ENCODE measurements around the gene PGM5.
"Not testable (repeated sequence)": the region's sequence is repeated elsewhere in the genome, so short reads cannot be mapped to it uniquely, and the experiment has no call there.

PGM5 gene

GRCh38 chr9:68383894-68384293 is 27.5 kb downstream of the PGM5 start:
- DNase-seq: not testable (repeated sequence)

GRCh38 chr9:68389558-68389957 is 33.1 kb downstream of the PGM5 start:
- not testable (repeated sequence) for DNase-seq

- DNase-seq: not testable (repeated sequence)
Measured at GRCh38 chr9:68390737-68391136, 34.3 kb downstream of the PGM5 start.

- not testable (repeated sequence) for DNase-seq
Measured at GRCh38 chr9:68396411-68397094, 40.1 kb downstream of the PGM5 start.

DNA sequence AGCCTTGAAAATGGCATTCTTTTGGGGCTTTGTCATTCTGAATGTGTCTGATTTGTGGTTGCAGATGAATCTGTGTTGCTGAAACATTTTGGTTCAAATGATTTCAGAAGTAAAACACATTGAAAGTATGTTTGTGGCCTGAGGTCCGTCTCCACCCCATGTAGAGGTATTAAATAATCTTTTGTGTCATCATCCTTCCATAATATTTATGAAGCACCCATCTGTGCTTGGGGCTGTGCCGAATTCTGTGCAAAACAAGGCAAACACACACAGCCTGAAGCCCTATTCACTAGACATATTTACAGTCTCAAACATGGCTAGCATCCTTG is 40.6 kb downstream of the PGM5 start:
- not testable (repeated sequence) for DNase-seq

DNA sequence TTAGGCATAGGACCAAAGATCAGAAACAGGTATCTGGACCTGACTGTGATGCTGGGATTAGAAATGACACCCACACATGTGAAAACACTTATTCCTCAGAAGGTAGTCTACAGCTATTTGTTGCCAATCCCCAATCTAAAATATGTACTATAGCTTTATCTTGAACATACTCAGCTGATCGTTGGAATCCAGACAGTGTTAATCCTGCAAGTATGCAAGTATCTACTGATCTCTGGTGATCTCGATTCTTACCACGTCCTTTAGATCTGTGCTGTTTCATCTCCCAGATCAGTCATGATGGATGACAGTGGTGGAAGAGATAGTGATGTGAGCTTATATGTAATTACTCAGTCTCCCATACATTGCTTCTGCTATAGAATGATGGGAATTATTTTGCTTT is 41.4 kb downstream of the PGM5 start:
- not testable (repeated sequence) for DNase-seq

DNA sequence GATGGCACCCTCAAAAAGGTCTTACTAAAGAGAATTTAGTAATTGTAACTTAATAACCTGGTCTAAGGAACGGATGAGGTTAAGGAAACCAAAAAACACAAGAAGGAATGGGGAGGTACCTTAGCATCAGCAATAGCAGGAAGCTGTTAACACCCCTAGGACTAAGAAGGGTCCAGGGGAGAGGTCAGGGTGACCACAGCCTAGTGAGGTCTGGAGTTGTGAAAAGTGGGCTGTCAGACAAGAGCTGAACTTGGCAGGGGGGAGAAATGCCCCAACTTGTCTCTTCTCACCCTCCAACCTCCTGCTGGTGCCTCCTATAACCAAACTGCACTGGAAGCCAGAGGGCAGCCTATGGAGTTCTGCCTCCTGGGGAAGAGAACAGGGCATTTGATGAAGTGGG is 41.9 kb downstream of the PGM5 start:
- DNase-seq: not testable (repeated sequence)

DNA sequence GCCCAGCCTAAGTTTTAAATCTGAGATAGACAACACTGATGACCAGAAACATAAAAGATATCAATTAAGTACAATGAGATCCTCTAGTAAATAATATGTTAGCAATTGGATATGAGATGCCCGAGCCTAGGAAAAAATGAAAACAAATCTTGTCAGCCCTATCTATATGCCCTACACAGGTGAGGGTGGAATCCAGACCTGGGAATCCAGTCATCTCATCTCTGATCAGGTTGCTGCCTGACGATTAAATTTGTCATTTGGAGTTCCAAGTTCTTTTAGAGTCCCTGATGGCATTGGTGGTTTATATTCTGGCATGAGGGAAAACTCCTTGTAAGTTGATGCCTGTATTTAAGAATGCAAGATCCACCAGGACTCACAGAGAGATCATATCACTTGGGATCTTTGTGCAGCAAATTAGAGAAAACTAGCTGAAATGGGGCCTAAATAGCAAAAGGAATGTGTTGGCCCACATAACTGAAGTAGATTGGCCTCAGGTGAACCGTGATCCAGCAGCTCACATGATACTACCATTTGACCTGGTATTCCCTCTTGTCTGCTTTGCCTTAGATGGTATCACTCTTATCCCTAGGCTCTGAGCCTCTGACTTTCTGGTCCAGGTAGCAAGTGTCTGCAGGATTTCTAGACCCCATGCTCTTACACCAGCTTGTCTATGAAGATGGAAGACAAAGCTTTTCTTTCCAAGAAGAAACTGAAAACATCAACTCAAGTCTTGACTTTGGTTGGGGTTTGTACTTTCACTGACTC is 48.2 kb downstream of the PGM5 start:
- not testable (repeated sequence) for DNase-seq

- not testable (repeated sequence) for DNase-seq
Measured at GRCh38 chr9:68411865-68412264, 55.5 kb downstream of the PGM5 start.

- DNase-seq: not testable (repeated sequence)
Measured at GRCh38 chr9:68412754-68413153, 56.3 kb downstream of the PGM5 start.

DNA sequence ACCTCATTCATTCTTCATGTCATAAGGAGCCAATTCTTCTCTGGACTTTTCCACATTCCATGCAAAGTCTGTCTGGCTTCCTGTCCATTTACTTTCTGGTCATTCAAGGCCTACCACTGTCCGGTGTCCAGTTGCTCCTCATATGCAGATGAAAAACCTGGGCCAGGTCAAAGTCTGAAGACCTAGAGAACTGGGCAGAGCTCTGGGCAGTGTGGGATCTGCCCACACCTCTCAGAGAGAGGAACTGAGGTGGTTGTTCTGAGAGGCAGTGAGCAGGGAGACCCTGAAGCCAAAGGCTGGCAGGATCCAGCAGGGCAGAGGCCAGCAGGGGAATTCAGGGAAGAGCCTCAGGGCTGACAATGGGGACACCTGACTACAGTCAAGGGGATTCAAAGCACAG is 58.7 kb downstream of the PGM5 start:
- DNase-seq: not testable (repeated sequence)

DNA sequence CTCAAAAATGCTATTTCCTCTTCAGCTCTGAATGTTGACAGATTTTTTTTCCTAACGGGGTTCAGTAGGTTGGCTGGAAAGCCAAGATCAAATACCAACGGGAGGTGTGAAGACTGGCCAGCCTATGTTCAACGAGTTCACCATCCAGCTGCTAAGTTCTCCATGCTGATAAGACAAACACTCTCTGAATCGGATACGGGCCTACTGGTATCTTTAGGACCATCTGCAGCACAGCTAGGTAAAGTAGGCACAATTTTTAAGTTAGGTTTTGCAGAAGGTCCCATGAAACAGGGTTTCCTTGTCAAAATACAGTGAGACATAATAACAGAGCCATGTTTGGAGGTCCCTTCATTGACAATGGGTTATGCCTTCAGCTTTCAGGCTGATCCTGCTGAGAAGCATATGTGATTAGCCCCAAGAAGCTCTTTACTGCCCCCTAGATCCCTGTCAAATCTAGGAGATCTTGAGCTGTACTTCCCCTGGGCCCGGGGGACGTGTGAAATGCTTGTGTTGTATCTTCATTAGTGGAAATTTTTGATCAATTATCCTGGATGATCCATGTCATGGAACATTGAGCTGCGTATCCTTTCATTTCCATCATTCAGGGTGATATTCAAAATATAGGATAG is 60.6 kb downstream of the PGM5 start:
- no peak for DNase-seq

- no peak for DNase-seq
Measured at GRCh38 chr9:68417762-68418161, 61.4 kb downstream of the PGM5 start.

GRCh38 chr9:68418259-68418845 is 61.9 kb downstream of the PGM5 start:
- no peak for DNase-seq

GRCh38 chr9:68419901-68420300 is 63.5 kb downstream of the PGM5 start:
- no peak for DNase-seq

GRCh38 chr9:68426755-68427154 is 70.3 kb downstream of the PGM5 start:
- DNase-seq: no peak

GRCh38 chr9:68427216-68427977 is 71.0 kb downstream of the PGM5 start:
- no peak for DNase-seq

- no peak for DNase-seq
Measured at GRCh38 chr9:68428481-68428880, 72.1 kb downstream of the PGM5 start.

DNA sequence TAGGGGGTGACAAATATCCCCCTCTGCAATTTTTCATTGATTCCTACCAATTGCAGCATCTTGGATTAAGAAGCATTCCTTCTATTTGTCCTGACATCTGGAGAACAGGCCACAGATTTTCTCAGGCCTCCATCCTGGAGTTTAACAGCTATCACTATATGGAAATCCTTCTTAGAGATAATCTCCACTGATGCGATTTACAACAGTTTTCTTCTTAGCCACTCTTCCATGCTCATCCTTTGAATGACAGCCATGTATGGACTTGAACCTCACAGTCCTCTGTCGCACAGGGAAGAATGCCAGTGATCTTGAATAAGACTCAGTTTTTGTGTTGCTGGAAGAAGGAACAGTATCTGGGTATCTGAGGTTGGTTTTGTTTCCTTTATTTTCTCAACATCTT is 73.2 kb downstream of the PGM5 start:
- no peak for DNase-seq

- DNase-seq: no peak
Measured at GRCh38 chr9:68431307-68431706, 74.9 kb downstream of the PGM5 start.

GRCh38 chr9:68433531-68434110 is 77.2 kb downstream of the PGM5 start:
- DNase-seq: no peak

DNA sequence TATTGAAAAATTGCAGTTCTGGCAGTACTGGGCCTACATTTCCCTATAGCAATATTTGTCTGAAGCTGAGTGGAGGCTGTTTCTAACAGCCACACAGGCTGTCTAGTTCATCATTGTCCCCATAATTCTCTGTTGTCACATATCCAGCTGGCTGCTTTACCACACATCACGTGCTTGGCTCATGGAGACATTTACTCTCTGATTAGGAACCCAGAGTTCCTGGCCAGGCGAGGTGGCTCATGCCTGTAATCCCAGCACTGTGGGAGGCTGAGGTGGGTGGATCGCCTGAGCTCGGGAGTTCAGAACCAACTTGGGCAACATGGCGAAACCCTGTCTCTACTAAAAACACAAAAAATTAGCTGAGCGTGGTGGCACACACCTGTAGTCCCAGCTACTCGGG is 81.4 kb downstream of the PGM5 start:
- DNase-seq: no peak

DNA sequence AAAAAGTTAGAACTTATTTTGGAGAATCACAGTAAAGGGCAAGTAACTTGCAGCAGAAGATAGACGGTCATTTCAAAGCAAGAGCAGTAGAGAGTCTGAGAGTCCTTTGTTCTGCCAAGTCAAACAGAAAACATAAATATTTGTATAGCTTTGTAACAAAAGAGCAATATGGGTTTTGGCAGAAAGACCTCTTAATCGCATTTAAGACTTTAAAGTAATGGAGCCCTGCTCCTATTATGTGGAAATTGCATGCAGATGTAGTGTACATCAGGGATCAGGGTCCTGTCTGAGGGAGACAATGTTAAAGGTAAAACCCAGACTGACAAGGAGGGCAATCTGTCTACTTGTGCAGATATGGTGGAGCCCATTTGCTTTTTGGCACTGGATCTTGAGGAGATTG is 87.2 kb downstream of the PGM5 start:
- DNase-seq: no peak
